OCI-M2 (cell line): Measurements from ENCODE around the gene ATP5IF1.

Experiments used
- DNase-seq: peaks from one replicate; lab custom pipeline; 2025; ENCODE audit not compliant: unreplicated experiment; lab: John Stamatoyannopoulos, UW

The ATP5IF1 gene

GRCh38 chr1:28236656-28237322 lies 865 bp downstream of the ATP5IF1 start:
- DNase-seq, result no peak

GRCh38 chr1:28239004-28239403 lies 3.1 kb downstream of the ATP5IF1 start:
- no peak for DNase-seq

- no peak for DNase-seq
Measured at GRCh38 chr1:28240024-28240423, 4.1 kb downstream of the ATP5IF1 start.

- DNase-seq, result no peak
Measured at GRCh38 chr1:28241638-28242241, 5.8 kb downstream of the ATP5IF1 start.

GRCh38 chr1:28243685-28244311 lies 7.9 kb downstream of the ATP5IF1 start:
- no peak for DNase-seq

- no peak for DNase-seq
Measured at GRCh38 chr1:28244549-28245251, 8.8 kb downstream of the ATP5IF1 start.

GRCh38 chr1:28246427-28246832 lies 10.5 kb downstream of the ATP5IF1 start:
- DNase-seq, result no peak

GRCh38 chr1:28247612-28248272 lies 11.8 kb downstream of the ATP5IF1 start:
- DNase-seq, result peak; percentile 71

GRCh38 chr1:28248273-28249012 lies 12.5 kb downstream of the ATP5IF1 start:
- peak; percentile 84 for DNase-seq

GRCh38 chr1:28249013-28249865 lies 13.3 kb downstream of the ATP5IF1 start:
- DNase-seq, result no peak

- DNase-seq, result no peak
Measured at GRCh38 chr1:28249866-28250295, 14.0 kb downstream of the ATP5IF1 start.

GRCh38 chr1:28256197-28256827 lies 20.4 kb downstream of the ATP5IF1 start:
- no peak for DNase-seq

GRCh38 chr1:28257736-28258135 lies 21.8 kb downstream of the ATP5IF1 start:
- no peak for DNase-seq

GRCh38 chr1:28258628-28259251 lies 22.8 kb downstream of the ATP5IF1 start:
- DNase-seq, result no peak

- peak; percentile 53 for DNase-seq
Measured at GRCh38 chr1:28259252-28259933, 23.5 kb downstream of the ATP5IF1 start, which contains the start of gene SESN2. Gene SESN2 (plus strand): TSS chr1:28259518. CDS start chr1:28259848, 330 bp downstream.

GRCh38 chr1:28259934-28260802 lies 24.2 kb downstream of the ATP5IF1 start:
- no peak for DNase-seq

- no peak for DNase-seq
Measured at GRCh38 chr1:28260803-28261174, 24.9 kb downstream of the ATP5IF1 start.
